Stimulated activated CD8-positive, alpha-beta memory T cell treated with anti-CD3 and anti-CD28 coated beads, Interleukin-7, amount 100 ng/mL, for 1 hour (primary cell): Measurements from ENCODE around the gene DDX3X.
"Not testable (repeated sequence)": the region's sequence is repeated elsewhere in the genome, so short reads cannot be mapped to it uniquely, and the experiment has no call there.

Experiments
- DNase-seq, 2 donors: peaks; one replicate each; pipeline ENCODE4 v3.0.0-alpha.2; 2020; ENCODE audit warnings: low read depth in 2 of 2

The DDX3X gene

GRCh38 chrX:41373989-41374606 is 40.1 kb downstream of the DDX3X start:
- no peak for DNase-seq

- no peak for DNase-seq
Observed at GRCh38 chrX:41377624-41378023, 43.7 kb downstream of the DDX3X start.

DNA sequence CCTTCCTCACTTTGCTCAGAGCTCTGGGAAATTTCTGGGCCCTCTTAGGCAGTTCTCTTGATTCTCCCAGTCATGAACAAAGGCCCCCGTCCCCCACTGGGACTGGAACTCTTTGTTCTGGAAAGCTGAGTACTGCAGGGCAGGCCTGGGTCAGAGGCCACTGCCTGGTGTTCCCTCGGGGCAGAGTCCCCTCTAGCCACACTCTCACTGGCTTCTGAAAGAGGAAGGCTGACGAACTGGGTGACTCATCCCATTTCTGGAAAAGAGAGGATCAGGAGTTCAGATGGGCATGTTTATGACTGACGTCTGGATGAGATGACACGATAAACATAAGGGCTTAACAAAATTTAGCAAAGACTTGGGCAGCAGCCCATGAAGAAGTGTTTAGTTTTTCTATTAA is 47.7 kb downstream of the DDX3X start:
- DNase-seq: no peak

GRCh38 chrX:41382714-41383645 is 49.0 kb downstream of the DDX3X start:
- no peak for DNase-seq

- no peak for DNase-seq
Observed at GRCh38 chrX:41384051-41384705, 50.2 kb downstream of the DDX3X start.

GRCh38 chrX:41386222-41386990 is 52.4 kb downstream of the DDX3X start:
- no peak for DNase-seq

DNA sequence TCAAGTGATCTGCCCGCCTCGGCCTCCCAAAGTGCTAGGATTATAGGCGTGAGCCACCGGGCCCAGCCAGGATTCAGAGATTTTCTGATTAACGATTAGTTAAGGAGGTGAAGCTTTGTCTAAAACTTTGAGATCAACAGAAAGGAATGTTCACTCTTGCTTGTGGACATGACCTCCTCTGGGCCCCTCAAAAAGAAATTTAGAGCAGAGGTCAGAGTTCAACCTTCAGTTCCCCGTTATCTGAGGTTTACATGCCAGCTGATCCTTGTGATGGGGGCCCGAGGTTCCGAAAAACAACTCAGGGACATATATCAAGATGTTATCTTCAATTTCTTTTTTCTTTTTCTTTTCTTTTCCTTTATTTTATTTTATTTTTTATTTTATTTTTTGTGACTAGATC is 54.6 kb downstream of the DDX3X start:
- DNase-seq: no peak

DNA sequence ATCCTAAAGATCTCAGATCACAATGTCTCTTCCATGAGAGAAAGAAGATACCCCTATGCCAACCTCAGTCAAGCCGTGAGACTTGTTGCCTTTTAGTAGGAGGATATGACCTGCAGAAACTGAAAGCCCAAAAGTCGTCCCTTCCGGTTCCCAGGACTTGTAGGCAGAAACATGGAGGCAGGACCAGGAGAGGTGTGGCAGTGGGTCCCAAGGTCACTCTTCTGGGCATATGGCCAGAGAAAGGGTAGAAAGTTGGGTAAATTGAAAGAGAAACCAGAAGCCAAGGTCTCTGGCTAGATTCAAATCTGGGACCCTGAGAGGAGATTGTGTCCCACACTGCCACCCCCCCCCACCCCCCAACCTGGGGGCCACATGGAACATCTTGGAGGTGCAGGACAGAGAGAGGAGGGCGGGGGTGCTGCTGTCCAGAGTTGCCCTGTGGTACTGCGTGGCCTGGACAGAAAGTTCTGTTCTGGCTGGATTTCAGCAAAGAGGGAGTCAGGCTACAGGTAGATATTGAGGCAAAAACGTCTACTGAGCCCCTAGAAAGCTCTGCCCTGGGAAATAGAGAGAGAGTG is 55.4 kb downstream of the DDX3X start:
- DNase-seq: no peak

DNA sequence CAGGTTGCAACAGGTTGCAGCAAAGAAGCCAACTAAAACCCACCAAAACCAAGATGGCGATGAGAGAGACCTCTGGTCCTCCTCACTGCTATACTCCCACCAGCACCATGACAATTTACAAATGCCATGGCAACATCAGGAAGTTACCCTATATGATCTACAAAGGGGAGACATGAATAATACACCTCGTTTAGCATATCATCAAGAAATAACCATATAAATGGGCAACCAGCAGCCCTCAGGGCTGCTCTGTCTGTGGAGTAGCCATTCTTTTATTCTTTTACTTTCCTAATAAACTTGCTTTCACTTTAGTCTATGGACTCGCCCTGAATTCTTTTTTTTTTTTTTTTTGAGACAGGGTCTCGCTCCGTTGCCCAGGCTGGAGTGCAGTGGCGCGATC is 56.6 kb downstream of the DDX3X start:
- DNase-seq: not testable (repeated sequence)

DNA sequence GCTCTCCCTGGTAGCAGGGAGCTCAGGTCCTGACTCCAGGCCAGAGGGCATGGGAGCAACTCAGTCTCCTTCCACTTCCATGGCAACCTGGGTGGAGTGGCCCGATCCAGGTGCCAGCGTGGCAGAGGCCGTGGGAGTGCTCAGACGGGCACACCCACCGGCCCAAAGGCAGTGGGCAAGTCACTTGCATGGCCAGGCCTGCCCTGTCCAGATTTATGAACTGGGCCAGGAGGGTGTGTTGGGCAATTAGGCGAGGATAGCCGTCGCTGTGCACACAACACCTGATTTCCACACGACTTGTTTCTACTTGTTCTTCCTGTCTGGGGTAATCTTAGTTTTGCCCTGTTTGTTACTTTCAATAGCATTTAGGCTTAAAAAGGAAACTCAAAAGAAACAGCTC is 57.6 kb downstream of the DDX3X start:
- DNase-seq: no peak

GRCh38 chrX:41394293-41394692 is 60.3 kb downstream of the DDX3X start:
- no peak for DNase-seq

- DNase-seq: no peak
Observed at GRCh38 chrX:41397219-41397618, 63.3 kb downstream of the DDX3X start.

DNA sequence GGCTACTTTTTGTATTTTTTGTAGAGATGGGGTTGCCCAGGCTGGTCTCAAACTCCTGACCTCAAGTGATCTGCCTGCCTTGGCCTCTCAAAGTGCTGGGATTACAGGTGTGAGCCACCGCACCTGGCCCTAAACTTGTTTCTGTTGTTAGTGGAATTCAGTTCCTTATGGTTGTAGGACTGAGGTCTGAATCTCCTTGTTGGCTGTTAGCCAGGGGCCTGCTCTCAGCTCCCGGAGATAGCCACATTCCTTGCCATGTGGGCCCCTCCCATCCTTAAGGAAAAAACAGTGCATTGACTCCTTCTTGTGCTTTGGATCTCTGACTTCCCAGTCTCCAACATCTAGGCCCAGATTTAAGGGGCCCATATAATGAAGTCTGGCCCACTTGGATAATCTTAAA is 63.8 kb downstream of the DDX3X start:
- DNase-seq: no peak

- not testable (repeated sequence) for DNase-seq
Observed at GRCh38 chrX:41402556-41402955, 68.6 kb downstream of the DDX3X start.

GRCh38 chrX:41405551-41405950 is 71.6 kb downstream of the DDX3X start:
- DNase-seq: no peak

DNA sequence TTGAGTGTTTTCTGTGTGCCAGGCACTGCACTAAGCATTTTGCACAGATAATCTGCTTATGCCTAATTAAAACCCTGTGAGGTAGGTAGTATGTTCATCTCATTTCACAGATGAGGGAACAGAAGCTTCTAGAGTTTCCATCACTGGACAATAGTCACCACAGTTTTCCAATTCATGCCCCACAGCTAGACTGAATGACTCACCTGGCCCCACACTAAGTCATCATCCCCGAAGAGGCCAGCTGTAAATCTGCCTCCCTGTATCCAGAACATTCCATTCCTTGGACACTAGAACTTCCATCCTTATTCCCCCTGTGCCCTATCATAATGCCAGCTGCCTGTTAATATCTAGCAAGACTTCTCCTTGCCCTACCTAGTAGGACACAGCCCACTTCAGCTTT is 72.2 kb downstream of the DDX3X start:
- no peak for DNase-seq

DNA sequence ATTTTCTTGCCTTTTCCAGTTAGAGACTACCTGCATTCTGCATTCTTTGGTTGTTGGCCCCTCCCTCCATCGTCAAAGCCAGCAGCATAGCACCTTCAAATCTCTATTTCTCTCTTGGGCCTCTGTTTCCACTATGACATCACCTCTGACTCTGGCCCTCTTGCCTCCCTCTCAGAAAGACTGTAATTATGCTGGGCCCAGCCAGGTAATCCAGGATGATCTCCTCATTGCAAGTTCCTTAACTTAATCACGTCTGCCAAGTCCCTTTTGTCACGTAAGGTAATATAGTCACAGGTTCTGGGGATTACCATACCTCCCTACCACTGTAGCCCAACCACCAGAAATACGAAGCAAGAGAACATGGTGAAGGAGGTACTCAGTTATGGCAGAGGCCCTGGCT is 73.9 kb downstream of the DDX3X start:
- no peak for DNase-seq

- no peak for DNase-seq
Observed at GRCh38 chrX:41408576-41408975, 74.6 kb downstream of the DDX3X start.

DNA sequence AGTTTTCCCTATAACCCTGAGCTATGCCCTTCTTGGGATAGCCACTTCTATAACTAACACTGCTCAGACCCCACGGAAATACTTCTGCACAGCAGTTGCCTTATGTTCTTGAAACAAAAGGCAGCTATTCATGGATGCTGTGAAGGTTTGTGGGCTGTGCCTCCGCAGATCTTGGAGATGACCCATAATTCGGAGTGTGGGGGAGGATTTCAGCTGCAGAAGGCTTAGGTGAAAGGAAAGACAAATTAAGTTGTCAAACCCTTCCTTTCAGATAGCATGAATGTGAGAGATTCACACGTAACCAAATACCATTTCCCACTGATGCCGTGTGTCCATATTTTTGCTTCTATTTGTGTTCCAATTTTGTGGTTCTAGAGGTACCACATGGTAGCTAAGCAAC is 75.0 kb downstream of the DDX3X start:
- DNase-seq: no peak

DNA sequence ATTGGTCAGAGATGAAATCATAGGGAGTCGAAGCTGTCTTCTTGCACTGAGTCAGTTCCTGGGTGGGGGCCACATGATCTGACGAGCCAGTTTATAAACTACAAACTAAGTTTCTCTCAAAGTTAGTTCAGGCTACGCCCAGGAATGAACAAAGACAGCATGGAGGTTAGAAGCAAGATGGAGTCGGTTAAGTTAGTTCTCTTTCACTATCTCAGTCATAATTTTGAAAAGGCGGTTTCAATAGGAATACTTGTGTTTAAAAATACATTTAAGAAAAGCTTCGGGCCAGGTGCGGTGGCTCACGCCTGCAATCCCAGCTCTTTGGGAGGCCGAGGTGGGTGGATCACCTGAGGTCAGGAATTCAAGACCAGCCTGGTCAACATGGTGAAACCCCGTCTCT is 77.3 kb downstream of the DDX3X start:
- not testable (repeated sequence) for DNase-seq

DNA sequence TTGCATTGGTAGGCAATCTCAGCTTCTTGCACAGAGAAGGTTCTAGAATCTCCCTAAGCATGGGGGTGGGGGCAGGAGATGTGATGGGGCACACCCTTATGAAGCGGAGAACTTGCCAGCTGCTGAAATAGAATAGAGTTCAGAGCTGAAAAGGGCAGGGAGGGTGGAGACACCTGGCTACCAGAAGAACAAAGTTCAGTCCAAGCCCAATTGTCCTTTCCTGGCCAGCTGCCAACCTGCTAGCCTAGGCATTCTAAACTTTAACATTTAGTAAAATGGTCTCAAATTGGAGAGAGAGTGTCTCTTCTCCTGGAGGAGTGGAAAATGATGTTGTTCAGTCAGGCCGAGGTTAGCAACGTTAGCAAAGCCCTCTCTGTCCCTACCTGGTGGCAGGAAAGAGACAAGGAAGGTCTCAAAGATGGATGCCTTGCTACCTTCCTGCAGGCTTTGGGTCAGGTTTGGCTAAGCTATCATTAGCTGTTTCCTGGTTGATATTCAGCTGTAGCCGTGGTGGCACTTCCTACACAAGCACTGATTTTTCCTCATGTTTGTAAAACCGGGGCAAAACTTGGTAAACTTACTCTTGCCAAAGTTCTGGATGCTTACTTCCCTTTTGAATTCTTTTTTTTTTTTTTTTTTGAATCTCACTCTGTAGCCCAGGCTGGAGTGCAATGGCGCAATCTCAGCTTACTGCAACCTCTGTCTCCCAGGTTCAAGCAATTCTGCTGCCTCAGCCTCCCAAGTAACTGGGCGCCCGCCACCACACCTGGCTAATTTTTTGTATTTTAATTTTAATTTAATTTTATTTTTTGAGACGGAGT is 78.5 kb downstream of the DDX3X start:
- DNase-seq: no peak
